K562 (cell line): ENCODE results near the gene CLPSL1. TPM values are rescaled to one million over a fixed set of nuclear protein-coding genes. Genes with fewer than 3 reads are reported as not detected.

Experiments used
- ARID1B ChIP-seq: fragments of 450-650 bp; IDR thresholded peaks from 2 replicates; pipeline ENCODE4 v1.6.1; 2016; ENCODE audit warnings: antibody characterized with exemption, mild to moderate bottlenecking, inconsistent platforms
- CLOCK ChIP-seq: fragments of 250-450 bp; sonication (Bioruptor Pico); IDR thresholded peaks from 2 replicates; pipeline ENCODE4 v1.4.0; 2020; ENCODE audit warnings: mild to moderate bottlenecking, moderate library complexity, borderline replicate concordance
- DACH1 ChIP-seq: fragments of 450-650 bp; IDR thresholded peaks from 2 replicates; pipeline ENCODE4 v1.6.1; 2018; ENCODE audit not compliant: partially characterized antibody
- IRF1 ChIP-seq: sonication (generic); formaldehyde crosslinking; IDR thresholded peaks from 2 replicates; pipeline ENCODE4 v1.8.0; 2022; ENCODE audit warnings: missing genetic modification reagents, mild to moderate bottlenecking, borderline replicate concordance
- KDM5B ChIP-seq: fragments of 200-600 bp; sonication (generic); IDR thresholded peaks from 2 replicates; pipeline ENCODE4 v1.6.1; 2012; ENCODE audit warnings: low read depth, mild to moderate bottlenecking, moderate library complexity, low read length, control low read depth, inconsistent platforms; ENCODE audit not compliant: insufficient replicate concordance
- MCM7 ChIP-seq, 2 experiments: fragments of 450-650 bp; IDR thresholded peaks; 2 replicates each; pipeline ENCODE4 v1.6.1; 2016 to 2018
- MLLT1 ChIP-seq, 2 experiments: fragments of 450-650 bp; IDR thresholded peaks; 2 replicates each; pipeline ENCODE4 v1.6.1; 2016
- NFE2 ChIP-seq: IDR thresholded peaks from 2 replicates; pipeline ENCODE4 v1.6.1; 2014; ENCODE audit warnings: antibody characterized with exemption, low read depth
- NFIX ChIP-seq: fragments of 250-450 bp; sonication (Bioruptor Pico); IDR thresholded peaks from 2 replicates; pipeline ENCODE4 v1.4.0; 2020; ENCODE audit warnings: low read depth, mild to moderate bottlenecking, moderate library complexity
- PHB2 ChIP-seq: fragments of 450-650 bp; IDR thresholded peaks from 2 replicates; pipeline ENCODE4 v1.6.1; 2017; ENCODE audit warnings: low read depth
- PREB ChIP-seq: sonication (generic); formaldehyde crosslinking; IDR thresholded peaks from 2 replicates; pipeline ENCODE4 v1.8.1; 2023; ENCODE audit warnings: mild to moderate bottlenecking, missing genetic modification reagents
- RCOR1 ChIP-seq, 2 experiments: IDR thresholded peaks; 2 replicates each; pipeline ENCODE4 v1.6.1; 2012; ENCODE audit warnings: low read depth in 2 of 2, low read length in 2 of 2, borderline replicate concordance in 1 of 2, improper control_type of control experiment in 1 of 2
- SIRT6 ChIP-seq: IDR thresholded peaks from one replicate; pipeline ENCODE4 v1.6.1; 2012; ENCODE audit warnings: low read depth, mild to moderate bottlenecking, control low read depth, inconsistent platforms, low read length, moderate library complexity
- SMARCA4 ChIP-seq: fragments of 450-650 bp; IDR thresholded peaks from 2 replicates; pipeline ENCODE4 v1.6.1; 2016
- THRB ChIP-seq: fragments of 450-650 bp; formaldehyde crosslinking; conservative IDR thresholded peaks from 2 replicates; pipeline ENCODE4 v1.4.0; 2022; ENCODE audit warnings: mild to moderate bottlenecking, missing genetic modification characterization
- TRIM24 ChIP-seq, 2 experiments: fragments of 450-650 bp; IDR thresholded peaks; 2 replicates each; pipeline ENCODE4 v1.6.1; 2016
- ZBTB26 ChIP-seq: fragments of 450-650 bp; formaldehyde crosslinking; IDR thresholded peaks from 2 replicates; pipeline ENCODE4 v1.4.0; 2022; ENCODE audit warnings: missing genetic modification characterization
- ZBTB8A ChIP-seq: fragments of 450-650 bp; IDR thresholded peaks from 2 replicates; pipeline ENCODE4 v1.6.1; 2018; ENCODE audit warnings: mild to moderate bottlenecking, moderate library complexity; ENCODE audit not compliant: partially characterized antibody
- ZNF12 ChIP-seq: sonication (generic); formaldehyde crosslinking; IDR thresholded peaks from 2 replicates; pipeline ENCODE4 v1.4.0; 2020; ENCODE audit warnings: mild to moderate bottlenecking, missing genetic modification reagents
- ZNF165 ChIP-seq: fragments of 250-450 bp; sonication (Bioruptor Pico); IDR thresholded peaks from 2 replicates; pipeline ENCODE4 v1.4.0; 2020; ENCODE audit warnings: borderline replicate concordance
- ZNF431 ChIP-seq: sonication (generic); formaldehyde crosslinking; IDR thresholded peaks from 2 replicates; pipeline ENCODE4 v1.8.0; 2022; ENCODE audit warnings: mild to moderate bottlenecking, missing genetic modification reagents
- ZNF764 ChIP-seq: fragments of 250-450 bp; sonication (Bioruptor Pico); IDR thresholded peaks from 2 replicates; pipeline ENCODE4 v1.4.0; 2020; ENCODE audit warnings: low read depth, mild to moderate bottlenecking, moderate library complexity
- polyA plus RNA-seq, 8 experiments: library from polyadenylated mRNA; depleted of rRNA in 4 of 8; stranded (reverse) in 5 of 8; unstranded in 3 of 8; fragments of >200 nt; fragmentation: Nextera tagmentation in 2 of 8; fragmentation: Illumina TruSeq in 1 of 8; extraction: Ambion mirVana in 2 of 8; extraction: Trizol in 1 of 8; gene quantifications; 2 replicates each; pipeline versions ENCODE4 v1.2.1 to v1.2.3, GENCODE V29; 2011 to 2014; ENCODE audit warnings: inconsistent platforms in 1 of 8, missing spikeins in 1 of 8
- total RNA-seq, 7 experiments: library from RNA; depleted of rRNA in 6 of 7; stranded (reverse); fragments of >200 nt in 6 of 7; fragmentation: Illumina TruSeq in 2 of 7; extraction: Trizol in 2 of 7; gene quantifications; 2 replicates each; pipeline versions ENCODE4 v1.2.1 to v1.2.3, GENCODE V29; 2011 to 2021; ENCODE audit warnings: low replicate concordance in 1 of 7

Gene CLPSL1
- total and polyA plus RNA-seq, 9 of the 15 experiments (the other 6 are each of a cell fraction or from before 2014, with no cell fraction given) = not detected

DNA sequence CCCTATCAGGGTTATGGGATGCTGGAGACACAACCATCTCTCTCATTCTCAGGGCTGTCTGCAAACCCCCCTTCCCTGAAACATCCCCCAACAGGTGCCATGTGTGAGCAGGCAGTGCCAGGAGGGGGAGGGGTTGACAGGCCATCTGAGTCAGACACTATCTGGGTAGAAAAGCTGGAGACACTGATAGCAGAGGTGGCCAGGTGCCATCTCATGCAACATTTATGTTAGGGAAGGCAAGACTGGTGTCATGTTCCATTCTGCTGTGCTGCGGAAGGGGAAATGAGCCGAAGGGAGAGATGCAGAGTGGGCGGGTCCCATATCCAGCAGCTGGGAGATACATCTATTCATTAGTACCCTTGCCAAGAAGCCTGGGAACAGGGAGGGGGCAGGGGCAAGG is 27.9 kb downstream of the CLPSL1 start (continued):
- TF ChIP-seq MLLT1 (IDR thresholded peaks at IDR 0.05) (no peak), PHB2 (no peak), NFIX (CRISPR knock-in tag) (no peak), PREB (CRISPR knock-in tag) (no peak), RCOR1 (IDR thresholded peaks at IDR 0.05; ENCODE audit: borderline replicate concordance in 1 of 2, low read depth in 2 of 2, low read length in 2 of 2) (no peak), ZNF165 (CRISPR knock-in tag) (no peak), ZBTB8A (no peak), MCM7 (IDR thresholded peaks at IDR 0.05) (no peak), THRB (CRISPR knock-in tag) (no peak), DACH1 (no peak), ZNF764 (CRISPR knock-in tag) (no peak), SIRT6 (no peak), NFE2 (no peak), CLOCK (CRISPR knock-in tag) (no peak), ZNF12 (CRISPR knock-in tag) (no peak), ZBTB26 (CRISPR knock-in tag) (no peak), SMARCA4 (no peak), IRF1 (CRISPR knock-in tag) (no peak), KDM5B (no peak), ARID1B (peak; percentile 37), ZNF431 (CRISPR knock-in tag) (no peak), TRIM24 (IDR thresholded peaks at IDR 0.05) (peak; percentile 62 to 82; a peak in 3 of 4 replicates)
